SKM-1 (cell line): ENCODE measurements around the gene SLC26A6.

Experiments used
- DNase-seq: peaks from one replicate; lab custom pipeline; 2025; ENCODE audit not compliant: unreplicated experiment; lab: John Stamatoyannopoulos, UW

SLC26A6 gene, protein sequence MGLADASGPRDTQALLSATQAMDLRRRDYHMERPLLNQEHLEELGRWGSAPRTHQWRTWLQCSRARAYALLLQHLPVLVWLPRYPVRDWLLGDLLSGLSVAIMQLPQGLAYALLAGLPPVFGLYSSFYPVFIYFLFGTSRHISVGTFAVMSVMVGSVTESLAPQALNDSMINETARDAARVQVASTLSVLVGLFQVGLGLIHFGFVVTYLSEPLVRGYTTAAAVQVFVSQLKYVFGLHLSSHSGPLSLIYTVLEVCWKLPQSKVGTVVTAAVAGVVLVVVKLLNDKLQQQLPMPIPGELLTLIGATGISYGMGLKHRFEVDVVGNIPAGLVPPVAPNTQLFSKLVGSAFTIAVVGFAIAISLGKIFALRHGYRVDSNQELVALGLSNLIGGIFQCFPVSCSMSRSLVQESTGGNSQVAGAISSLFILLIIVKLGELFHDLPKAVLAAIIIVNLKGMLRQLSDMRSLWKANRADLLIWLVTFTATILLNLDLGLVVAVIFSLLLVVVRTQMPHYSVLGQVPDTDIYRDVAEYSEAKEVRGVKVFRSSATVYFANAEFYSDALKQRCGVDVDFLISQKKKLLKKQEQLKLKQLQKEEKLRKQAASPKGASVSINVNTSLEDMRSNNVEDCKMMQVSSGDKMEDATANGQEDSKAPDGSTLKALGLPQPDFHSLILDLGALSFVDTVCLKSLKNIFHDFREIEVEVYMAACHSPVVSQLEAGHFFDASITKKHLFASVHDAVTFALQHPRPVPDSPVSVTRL

DNA sequence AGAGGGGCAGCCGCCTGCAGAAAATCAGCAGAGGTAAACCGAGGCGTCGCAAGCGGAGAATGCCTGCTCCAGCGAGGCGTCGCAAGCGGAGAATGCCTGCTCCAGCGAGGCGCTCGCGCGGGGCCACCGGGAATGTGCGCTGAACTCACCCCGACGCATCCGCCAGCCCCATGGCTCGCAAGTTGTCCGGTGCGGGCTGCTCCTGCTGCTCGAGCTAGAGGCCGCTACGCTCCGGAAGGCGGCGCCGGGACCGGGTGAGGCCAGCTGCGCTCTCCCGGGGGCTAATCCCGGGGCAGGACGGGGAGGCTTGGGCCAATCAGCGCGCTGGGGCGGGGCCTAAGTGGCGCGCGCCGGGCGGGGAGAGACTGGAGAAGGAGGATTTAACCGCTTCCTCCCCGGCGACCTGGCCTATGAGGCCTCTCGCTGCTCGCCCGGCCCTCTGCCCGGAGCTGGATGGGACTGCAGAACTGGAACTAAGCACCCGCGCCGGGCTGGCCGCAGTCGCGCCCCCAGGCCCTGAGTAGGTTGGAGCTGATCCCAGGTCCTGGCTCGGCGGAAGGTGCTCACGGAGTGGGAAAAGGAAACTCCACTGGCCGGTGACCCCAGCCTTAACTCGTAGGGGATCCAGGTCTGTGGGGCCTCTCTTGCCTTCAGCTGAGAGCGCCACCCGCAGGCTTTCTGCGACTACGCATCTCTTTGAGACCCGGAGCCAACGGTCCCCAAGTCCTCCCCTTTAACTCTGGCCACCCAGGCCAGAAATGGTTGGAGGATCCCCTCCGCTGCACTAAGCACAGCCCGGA lies at the start of gene SLC26A6:
Gene SLC26A6, minus strand, starts transcription at position 240 of the 800 bp plus-strand sequence. Its CDS starts 68 bp downstream, at position 172.
- peak; percentile 98 for DNase-seq

DNA sequence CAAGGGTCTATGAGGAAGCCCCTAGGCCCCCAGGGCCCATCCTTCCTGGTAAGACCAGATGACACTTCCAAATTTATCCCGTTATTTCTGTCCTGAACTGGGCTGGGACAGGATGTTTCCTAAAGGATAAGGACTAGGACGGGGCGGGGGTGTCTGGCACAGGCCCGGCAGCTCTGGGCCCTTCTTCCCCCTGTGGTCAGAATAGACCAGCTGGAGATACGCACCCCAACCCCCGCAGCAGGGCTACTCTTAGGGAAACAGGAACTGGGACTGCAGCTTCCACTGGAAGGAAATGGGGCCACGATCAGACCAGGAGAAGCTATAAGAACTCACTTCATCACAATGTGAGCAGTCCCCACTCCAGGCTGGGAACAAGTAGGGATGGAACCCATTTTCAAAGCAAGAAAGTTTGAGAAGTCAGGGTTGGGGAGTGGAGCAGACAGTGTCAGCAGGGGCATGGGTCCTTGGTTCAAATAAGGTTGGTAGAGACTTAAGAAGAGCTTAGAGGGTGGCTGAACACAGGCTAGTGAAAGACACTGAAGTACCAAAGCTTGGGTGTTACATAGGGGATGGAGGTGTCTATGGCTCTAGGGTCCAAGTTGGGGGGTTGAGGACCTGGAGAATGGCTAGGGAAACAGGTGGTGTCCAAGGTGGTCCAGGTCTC lies 49.4 kb upstream of the SLC26A6 start:
- peak; percentile 47 for DNase-seq

DNA sequence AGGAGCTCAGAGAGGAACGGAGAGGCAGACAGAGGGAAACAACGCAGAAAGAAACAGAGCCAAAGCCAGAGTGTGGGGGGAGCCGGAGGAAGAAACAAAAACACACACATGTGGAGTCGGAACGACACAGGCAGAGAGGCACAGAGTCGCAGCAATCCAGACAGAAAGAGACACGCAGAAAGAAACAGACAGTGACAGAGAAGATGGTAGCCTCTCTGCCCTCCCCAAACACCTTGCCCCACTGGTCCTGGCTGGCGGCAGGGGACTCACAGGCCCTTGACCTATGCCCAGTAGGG lies 48.7 kb upstream of the SLC26A6 start:
- DNase-seq = no peak

DNA sequence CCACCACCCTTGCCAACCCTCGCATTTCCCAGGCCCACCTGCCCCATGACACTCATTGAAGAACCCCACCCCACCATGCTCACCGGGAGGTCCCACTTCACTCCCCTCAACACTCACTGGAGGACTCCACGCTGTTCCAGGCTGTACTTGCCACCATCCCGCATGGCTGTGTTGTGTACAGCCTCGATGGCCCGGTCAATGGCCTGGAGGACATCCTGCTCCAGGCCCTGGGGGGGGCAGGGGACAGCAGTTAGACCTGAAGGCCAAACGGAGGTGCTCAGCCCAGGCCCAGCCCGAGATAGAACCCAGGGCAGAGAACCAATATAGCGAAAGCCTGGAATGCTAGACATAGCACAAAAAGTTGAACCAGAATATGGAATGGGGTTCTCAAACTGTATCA lies 47.5 kb upstream of the SLC26A6 start:
- no peak for DNase-seq

DNA sequence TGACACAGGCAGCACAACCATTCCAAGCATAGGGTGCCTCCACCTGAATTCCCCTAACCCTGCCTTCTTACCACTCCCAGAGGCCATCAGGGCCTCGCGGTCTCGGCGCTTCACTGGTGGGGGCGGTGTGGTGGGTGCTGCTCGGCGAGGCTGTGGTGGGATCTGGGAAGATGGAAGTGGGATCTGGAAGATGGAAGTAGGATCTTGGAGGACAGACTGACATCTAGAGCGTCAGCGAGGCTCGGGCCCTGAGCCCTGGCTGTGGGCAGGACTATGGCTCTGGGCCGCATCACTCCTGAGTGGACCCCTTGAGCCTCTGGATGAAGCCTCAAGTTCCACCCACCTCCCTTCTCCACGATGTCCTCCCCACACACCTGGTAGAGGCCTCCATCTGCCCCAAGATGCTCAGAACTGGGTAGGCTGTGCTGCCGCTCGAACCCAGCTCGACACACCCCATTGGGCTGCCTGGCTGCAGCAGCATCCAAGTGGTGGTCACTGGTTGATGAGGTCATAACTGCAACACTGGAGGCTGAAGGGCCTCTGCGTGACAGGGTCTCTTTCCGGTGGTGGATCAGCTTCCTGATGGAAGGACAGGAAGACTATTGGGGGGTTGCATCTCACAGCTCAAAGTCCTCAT lies 46.8 kb upstream of the SLC26A6 start:
- DNase-seq = no peak

DNA sequence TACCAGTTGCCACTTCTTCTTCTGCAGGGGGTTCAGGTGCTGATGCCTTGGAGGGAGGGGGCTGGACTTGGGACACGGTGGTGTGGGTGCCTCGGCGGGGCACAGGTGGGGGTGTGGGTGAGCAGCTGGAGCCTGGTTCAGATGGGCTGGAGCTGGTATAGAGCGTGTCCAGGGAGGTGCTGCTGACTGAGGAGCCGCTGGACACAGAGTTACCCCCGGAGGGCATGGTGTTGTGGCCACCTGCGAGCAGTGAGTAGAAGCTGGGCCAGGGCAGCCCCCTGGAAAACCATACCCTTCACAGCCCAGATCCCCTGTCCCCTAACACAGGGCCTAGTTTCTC lies 46.2 kb upstream of the SLC26A6 start:
- DNase-seq = no peak

DNA sequence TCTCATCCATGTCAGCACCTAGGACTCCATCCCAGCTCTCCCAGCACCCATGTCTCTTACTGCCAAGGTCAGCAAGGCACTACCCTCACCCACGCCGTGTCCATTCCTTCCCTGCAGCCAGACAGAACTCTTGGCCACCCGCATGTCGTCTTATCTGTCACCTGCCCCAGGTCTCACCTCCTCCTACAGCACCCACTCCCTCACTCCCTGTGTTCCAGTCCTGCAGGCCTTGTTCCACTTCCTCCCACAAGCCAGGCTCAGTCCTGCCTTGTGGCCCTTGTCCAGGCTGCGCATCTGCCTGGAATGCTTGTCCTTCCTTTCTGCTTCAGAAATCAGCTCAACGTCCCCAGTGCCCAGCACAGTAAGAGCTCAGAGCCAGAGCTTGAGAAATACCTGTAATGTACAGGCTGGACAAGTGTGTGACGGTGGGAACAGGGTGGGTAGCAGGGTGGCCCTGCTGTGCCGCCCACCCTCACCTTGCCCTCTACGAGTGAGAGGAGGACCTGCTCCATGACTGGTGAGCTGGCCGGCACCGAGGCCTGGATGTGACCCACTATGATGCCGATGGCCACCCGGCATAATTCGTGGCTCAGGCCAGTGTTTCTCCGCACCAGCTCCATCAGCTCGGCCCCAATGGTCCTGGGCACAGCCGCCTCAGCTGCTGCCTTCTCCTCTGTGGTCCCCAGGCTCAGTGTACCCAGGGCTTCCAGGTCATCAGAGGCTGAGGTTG lies 45.7 kb upstream of the SLC26A6 start:
- no peak for DNase-seq

DNA sequence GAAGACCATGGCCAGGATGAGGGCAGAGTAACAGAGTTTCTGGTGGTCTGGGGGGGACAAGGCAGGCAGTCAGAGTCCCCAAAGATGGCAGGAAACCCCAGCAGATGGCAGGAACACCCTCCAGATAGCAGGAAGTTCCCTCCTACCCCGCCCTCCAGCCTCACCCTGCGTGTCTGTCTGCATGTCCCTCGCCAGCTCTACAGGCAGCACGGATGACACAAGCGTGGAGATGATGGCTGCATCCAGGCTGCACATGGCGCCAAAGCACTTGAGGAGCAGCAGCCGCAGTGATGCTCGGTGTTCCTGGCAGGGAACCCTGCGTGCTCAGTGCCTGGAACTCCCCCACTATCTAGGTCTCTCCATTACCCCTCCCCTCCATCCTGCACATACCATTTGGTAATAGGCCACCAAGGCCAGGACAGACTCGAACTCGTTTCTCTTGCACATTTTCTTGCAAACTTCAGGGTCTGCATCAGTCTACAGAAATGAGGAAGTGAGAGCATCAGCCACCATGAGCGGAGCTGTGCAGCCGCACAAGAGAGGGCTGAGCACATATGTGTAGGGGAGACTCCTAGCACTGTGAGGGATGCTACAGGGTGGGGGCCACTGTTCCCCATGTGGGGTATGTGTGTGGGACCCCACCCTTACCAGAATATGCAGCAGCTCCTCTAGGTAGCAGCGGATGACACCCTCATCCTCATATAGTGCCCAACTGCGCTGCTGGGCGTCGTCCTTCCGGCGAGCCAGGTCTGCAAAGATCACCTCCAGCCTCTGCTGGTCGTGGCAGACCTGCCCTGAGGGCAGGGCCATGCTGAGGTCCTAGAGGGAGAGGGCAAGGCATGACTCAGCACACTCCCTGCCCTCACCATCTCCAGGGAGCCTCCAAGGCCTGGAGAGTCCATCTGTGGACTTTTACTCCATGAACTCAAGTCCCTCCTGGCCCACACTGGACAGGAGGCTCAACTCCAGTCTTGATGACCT lies 44.4 kb upstream of the SLC26A6 start:
- no peak for DNase-seq

DNA sequence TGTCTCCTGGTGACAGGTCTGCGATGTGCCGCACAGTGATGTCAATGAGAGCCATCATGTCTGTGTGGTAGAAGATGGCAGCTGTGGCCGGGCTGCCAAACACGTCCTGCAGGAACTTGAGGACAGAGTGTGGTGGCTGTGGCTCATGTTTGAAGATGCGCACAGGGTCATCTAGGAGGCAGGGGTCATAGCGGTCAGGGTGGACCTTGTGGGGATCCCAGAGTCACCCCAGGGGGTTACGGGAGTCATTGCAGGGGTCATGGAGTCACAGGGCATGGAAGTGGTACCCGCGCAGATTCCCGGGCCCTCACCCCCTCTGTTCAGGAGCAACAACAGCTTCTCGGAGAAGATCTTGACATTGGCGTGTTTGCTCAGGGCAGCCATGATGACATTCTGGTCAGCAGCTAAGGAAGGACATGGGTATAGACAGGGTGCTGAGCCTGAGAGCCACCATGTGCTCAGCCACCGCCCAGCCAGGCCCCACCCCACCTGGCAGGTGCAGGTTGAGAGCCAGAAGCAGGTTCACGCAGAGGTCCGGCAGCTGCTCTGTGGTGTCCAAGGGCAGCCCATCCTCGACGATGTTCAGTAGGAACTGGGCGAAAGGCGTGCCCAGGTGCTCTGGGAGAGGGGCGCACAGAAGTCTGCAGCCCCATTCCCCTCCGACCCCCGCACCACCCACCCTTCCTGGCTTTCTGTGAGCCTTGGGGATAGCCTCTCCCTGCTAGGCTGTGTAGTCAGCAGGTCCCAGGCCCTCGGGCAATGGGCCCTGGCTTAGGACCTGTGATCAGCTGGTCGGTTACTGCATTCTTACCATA lies 43.5 kb upstream of the SLC26A6 start:
- no peak for DNase-seq

DNA sequence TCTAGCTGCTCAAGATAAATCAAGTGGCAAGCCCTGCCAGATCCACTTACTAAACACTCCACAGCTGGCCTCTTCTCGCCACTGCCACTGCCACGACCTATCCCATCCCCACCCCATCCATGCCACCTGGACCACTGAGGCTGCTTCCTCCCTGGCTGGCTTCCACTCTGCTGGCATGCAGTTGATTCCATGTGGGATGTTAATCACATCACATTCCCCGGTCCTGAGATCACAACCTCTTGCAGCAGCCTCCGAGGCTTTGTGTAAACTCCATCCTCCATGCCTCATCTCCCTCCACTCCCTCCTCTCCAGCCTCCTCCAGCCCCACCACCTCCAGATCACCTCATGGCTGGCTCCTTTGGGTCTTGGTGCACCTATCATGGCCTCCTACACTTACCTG lies 42.8 kb upstream of the SLC26A6 start:
- no peak for DNase-seq

DNA sequence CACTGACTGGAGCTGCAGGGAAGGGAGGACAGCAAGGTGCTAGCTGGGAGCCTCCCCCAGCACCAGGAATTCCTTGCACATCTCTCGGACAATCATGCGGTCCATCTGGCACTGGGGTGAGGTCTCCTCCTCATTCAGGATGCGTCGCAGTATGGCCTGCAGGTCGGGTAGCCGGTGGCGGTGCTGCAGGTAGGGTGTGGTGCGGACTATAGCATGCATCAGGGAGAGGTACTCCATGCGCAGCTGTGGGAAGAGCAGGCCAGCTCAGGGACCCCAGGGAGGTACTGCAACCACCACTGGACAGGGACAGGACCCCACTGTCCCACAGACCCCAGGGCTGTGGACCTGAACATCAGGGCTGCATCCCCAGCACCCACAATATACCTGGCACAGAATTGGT lies 39.2 kb upstream of the SLC26A6 start:
- DNase-seq = no peak

DNA sequence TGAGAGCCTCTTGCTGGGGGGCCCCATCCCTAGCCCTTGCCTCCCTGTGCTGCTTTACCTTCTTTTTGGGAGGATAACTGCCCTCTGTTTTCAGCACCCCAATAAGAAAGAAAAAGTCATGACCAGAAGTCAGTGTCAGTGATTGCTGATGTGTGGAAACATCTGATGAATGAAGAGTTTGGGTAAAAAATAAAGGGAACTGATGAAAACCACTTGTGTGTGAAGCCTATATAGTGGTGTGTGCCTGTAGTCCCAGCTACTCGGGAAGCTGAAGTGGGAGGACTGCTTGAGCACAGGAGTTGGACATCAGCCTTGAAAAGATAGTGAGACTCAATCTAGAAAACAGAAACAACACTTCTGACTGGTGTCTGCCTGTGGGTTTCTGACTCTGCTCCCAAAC lies 37.3 kb upstream of the SLC26A6 start:
- no peak for DNase-seq

DNA sequence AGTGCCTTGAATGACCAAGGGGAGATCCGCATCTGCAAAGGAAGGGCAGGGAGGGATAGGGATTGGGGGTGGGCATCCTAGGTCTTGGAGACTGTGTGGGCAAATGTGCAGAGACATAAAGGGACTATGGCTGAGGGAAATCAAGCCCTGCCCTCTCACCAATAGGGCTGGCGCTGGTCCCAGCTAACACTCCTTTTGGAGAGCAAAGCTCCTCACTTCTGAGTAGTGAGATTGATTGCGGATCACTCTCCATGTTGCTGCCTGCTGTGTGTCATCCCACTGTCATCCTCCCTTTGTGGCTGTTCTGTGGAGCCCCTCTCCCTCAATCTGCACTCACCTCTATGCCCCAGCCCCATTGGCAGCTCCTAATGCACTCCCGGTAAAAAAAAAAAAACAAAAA lies 29.7 kb upstream of the SLC26A6 start:
- no peak for DNase-seq

DNA sequence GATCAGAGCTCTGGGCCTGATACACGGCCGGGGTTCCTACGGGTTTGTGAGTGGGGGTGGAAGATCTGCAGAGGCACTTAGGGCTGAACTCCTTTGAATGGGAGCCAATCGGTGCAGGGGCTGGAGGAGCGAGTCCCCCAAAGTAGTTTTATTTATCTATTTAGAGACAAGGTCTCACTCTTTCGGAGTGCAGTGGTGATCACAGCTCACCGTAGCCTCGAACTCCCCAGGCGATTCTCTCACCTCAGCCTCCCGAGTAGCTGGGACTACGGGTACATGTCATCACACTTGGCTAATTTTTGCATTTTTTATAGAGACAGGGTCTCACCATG lies 29.0 kb upstream of the SLC26A6 start:
- DNase-seq = no peak

DNA sequence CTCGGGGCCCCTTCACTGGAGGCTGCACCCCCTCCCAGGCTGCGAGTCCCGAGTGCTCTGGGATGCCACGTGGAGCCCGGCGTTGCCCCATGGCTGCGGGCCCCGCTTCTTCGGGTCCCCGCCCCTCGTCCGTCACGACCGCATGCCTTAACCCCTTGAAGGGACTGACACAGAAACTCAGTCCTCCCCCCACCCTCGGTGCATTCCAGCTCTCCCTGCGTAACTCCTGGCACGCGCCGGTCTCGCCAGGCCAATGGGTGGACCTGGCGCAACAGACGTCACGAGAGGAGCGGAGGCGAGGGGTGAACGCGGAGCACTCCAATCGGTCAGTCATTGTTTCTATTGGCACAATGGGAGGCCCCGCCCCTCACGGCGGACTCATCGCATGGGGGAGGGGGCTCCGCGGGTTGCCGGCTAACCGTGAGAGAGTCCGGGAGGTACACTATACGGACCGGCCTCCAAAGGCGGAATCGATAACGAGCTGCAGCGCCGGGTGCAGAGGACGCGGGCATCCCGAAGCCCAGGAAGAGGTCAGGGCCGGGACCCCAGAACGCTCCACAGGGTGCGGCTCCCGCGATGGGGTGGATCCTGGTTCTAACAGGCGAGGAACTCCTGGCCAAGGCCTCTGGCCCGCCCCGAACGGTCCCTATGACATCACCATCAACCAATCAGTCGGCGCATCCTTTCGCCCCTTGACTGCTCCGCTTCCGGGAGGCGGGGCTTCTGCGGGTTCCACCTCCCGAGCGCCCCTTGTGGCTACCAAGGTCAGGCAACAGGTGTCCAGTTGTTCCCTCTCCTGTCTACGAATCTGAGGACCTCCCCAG lies 28.4 kb upstream of the SLC26A6 start:
- DNase-seq = peak; percentile 96

DNA sequence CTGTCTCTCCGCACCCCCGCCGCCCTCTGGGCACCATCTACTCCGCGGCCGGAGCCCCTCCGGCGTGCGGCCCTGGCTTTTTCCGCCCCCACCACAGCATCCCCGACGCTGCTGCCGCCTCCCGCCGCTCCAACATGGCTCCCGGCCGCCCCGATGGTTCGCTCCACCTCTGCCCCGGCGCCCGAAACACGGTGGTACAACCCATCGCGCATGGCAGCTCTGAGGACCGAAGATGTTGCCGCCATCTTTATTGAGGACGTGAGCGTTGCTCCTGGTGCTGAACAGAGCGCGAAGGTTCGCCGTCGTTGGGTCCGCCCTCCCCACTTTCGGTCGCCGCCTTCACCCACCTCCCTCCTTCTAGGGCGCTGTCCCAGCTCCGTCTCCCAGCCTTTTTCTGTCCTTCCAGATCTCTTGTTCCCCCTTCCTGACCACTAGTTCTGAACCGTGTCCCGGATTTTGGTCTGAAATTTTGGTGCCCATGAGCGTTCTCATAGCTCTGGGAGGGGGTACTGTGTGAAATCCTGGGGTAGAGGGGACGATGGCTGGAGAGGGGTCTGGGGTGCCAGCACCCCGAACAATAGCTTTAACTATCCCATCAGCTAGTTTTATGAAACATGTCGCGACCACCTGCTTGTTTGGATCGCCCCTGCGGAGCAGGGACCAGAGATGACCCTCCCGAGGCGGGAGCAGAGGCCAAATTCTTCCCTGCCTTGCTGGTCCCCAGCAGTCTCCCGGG lies 27.7 kb upstream of the SLC26A6 start, which contains the start of gene CELSR3:
Gene CELSR3, minus strand, starts transcription at position 134 of the 736 bp plus-strand sequence. CDS start 252 bp downstream, outside the sequence.
- DNase-seq = peak; percentile 34
